K562 (cell line): ENCODE results near the gene TALDO1. TPM values are rescaled to one million over a fixed set of nuclear protein-coding genes. Genes with fewer than 3 reads are reported as not detected.

Experiments
- ATAC-seq: fragments of 200-7000 bp; cut with Tn5 transposase; 3 replicates; pipeline ENCODE4 v1.9.1; 2020; ENCODE audit warnings: moderate library complexity
- BruUV-seq: library from RNA; stranded (reverse); fragments of 400-500 nt; replicated peaks from 2 replicates; lab custom pipeline; 2021; lab: Mats Ljungman, UMichigan
- CTCF ChIA-PET: fragments of 300-600 bp; formaldehyde crosslinking; extraction: SDS; loops from one replicate; lab custom pipeline; 2021; ENCODE audit warnings: low intra/inter-chr PET ratio; lab: Yijun Ruan, JAX
- POLR2A ChIA-PET: fragments of 300-600, 350-650 bp; sonication (Branson Sonifier 250); formaldehyde crosslinking; extraction: SDS; loops from one replicate; lab custom pipeline; 2021; ENCODE audit warnings: antibody characterized with exemption, inconsistent platforms; lab: Yijun Ruan, JAX
- DNase-seq, 4 experiments: peaks; one replicate each; pipeline versions ENCODE4 v3.0.0 to v3.0.0-alpha.2; 2011 to 2018; ENCODE audit warnings: low spot score in 3 of 4, mixed read lengths in 3 of 4; ENCODE audit errors: extremely low read depth in 1 of 4
- FAIRE-seq: peaks from 2 replicates; lab custom pipeline; 2011; peaks lifted over from hg19 to GRCh38; lab: Jason Lieb, UNC
- H2AFZ ChIP-seq: 2 replicates; pipeline ENCODE4 v1.6.0; 2011; ENCODE audit warnings: low read depth, low read length, control low read depth, inconsistent platforms
- H3K27ac ChIP-seq: fragments of 200-600 bp; 3 replicates; pipeline ENCODE4 v1.8.0; 2011; ENCODE audit warnings: low read depth, mild to moderate bottlenecking, control low read depth, inconsistent platforms, low read length, moderate library complexity, mixed read lengths; ENCODE audit errors: extremely low read depth
- H3K27me3 ChIP-seq, 2 experiments: fragments of 300-600 bp in 1 of 2; 2 replicates in 1 of 2; 3 replicates in 1 of 2; pipeline versions ENCODE4 v1.6.0 to v1.8.0; 2011; ENCODE audit warnings: inconsistent platforms in 2 of 2, low read length in 2 of 2, mild to moderate bottlenecking in 1 of 2, mixed read lengths in 1 of 2, moderate library complexity in 1 of 2; ENCODE audit not compliant: control insufficient read depth in 2 of 2, insufficient read depth in 2 of 2
- H3K36me3 ChIP-seq: fragments of 300-600 bp; 3 replicates; pipeline ENCODE4 v1.8.0; 2011; ENCODE audit warnings: mild to moderate bottlenecking, low read length, inconsistent platforms; ENCODE audit not compliant: control insufficient read depth, insufficient read depth
- H3K4me1 ChIP-seq, 2 experiments: fragments of 200-600 bp in 1 of 2; replicated peaks in 1 of 2; 2 replicates in 1 of 2; 3 replicates in 1 of 2; pipeline versions ENCODE4 v1.5.1 to v1.8.0; 2011; ENCODE audit warnings: inconsistent platforms in 2 of 2, low read length in 2 of 2, mild to moderate bottlenecking in 1 of 2, mixed read lengths in 1 of 2, moderate library complexity in 1 of 2; ENCODE audit not compliant: control insufficient read depth in 2 of 2, insufficient read depth in 2 of 2
- H3K4me2 ChIP-seq: 2 replicates; pipeline ENCODE4 v1.6.1; 2011; ENCODE audit warnings: low read length, control low read depth, inconsistent platforms, mixed read lengths; ENCODE audit not compliant: insufficient read depth
- H3K4me3 ChIP-seq: fragments of 200-600 bp; sonication (generic), shearing (Covaris generic); 2 replicates; pipeline ENCODE4 v1.5.1; 2016; ENCODE audit warnings: control low read depth, inconsistent platforms
- H3K79me2 ChIP-seq: fragments of 200-600 bp; 3 replicates; pipeline ENCODE4 v1.8.0; 2011; ENCODE audit warnings: low read length, inconsistent platforms; ENCODE audit not compliant: control insufficient read depth, insufficient read depth
- H3K9ac ChIP-seq, 2 experiments: 2 replicates each; pipeline versions ENCODE4 v1.6.0 to v1.6.1; 2011; ENCODE audit warnings: low read depth in 2 of 2, low read length in 2 of 2, control low read depth in 1 of 2, inconsistent platforms in 1 of 2, mild to moderate bottlenecking in 1 of 2, mixed read lengths in 1 of 2; ENCODE audit not compliant: insufficient read depth in 1 of 2
- H3K9me1 ChIP-seq: one replicate; pipeline ENCODE4 v1.6.0; 2011; ENCODE audit warnings: inconsistent platforms, mild to moderate bottlenecking, low read length, moderate library complexity; ENCODE audit not compliant: control insufficient read depth, insufficient read depth
- H3K9me3 ChIP-seq: replicated peaks from 2 replicates; pipeline ENCODE4 v1.5.1; 2011; ENCODE audit warnings: low read depth, low read length, inconsistent platforms; ENCODE audit not compliant: control insufficient read depth, insufficient read depth
- H4K20me1 ChIP-seq: replicated peaks from 2 replicates; pipeline ENCODE4 v1.6.1; 2011; ENCODE audit warnings: low read length, inconsistent platforms, mixed read lengths; ENCODE audit not compliant: control insufficient read depth, insufficient read depth
- CXXC5 ChIP-seq: fragments of 250-450 bp; sonication (Bioruptor Pico); IDR thresholded peaks from 2 replicates; pipeline ENCODE4 v1.8.0; 2022; ENCODE audit warnings: inconsistent platforms, mild to moderate bottlenecking, moderate library complexity
- EGR1 ChIP-seq: fragments of 450-650 bp; conservative IDR thresholded peaks from 2 replicates; pipeline ENCODE4 v1.6.1; 2017; ENCODE audit warnings: mild to moderate bottlenecking
- ETV1 ChIP-seq: fragments of 450-650 bp; conservative IDR thresholded peaks from 2 replicates; pipeline ENCODE4 v1.6.1; 2016; ENCODE audit warnings: missing genetic modification characterization, control low read depth, low read depth, missing compliant biosample characterization
- HNRNPL ChIP-seq: fragments of 200-400 bp; formaldehyde crosslinking; IDR thresholded peaks from 2 replicates; pipeline ENCODE4 v1.6.1; 2017; ENCODE audit warnings: low read depth, mild to moderate bottlenecking, low read length
- MAZ ChIP-seq, 2 experiments: fragments of 450-650 bp in 1 of 2; sonication (generic) in 1 of 2; formaldehyde crosslinking; IDR thresholded peaks in 1 of 2; conservative IDR thresholded peaks in 1 of 2; 2 replicates each; pipeline versions ENCODE4 v1.4.0 to v1.5.0; 2020; ENCODE audit warnings: mild to moderate bottlenecking in 1 of 2, missing genetic modification reagents in 1 of 2
- RAD21 ChIP-seq, 2 experiments: fragments of 250-450 bp in 1 of 2; fragments of 450-650 bp in 1 of 2; sonication (Bioruptor Pico) in 1 of 2; formaldehyde crosslinking in 1 of 2; IDR thresholded peaks in 1 of 2; conservative IDR thresholded peaks in 1 of 2; 2 replicates each; pipeline versions ENCODE4 v1.4.0 to v1.8.0; 2020 to 2022; ENCODE audit warnings: mild to moderate bottlenecking in 2 of 2, moderate library complexity in 1 of 2
- whole genome bisulfite sequencing: fragments of 100-300 bp; shearing (Covaris generic); methylation state at CpG from one replicate; pipeline ENCODE4 v1.1.6; 2016; ENCODE audit warnings: low coverage, mixed read lengths; ENCODE audit not compliant: insufficient coverage; ENCODE audit errors: missing lambda C conversion rate; 5-methylcytosine and 5-hydroxymethylcytosine counted together
- in situ Hi-C: fragments of 300-500 bp; cut with MboI; formaldehyde crosslinking; loops from 4 replicates; pipeline ENCODE4 v1.15.0; 2018; ENCODE audit warnings: inconsistent platforms, mixed read lengths
- intact Hi-C: fragments of 100-400 bp; cut with micrococcal nuclease; formaldehyde crosslinking; loops from 2 replicates; pipeline ENCODE4 v1.14.2; 2022
- polyA plus RNA-seq, 8 experiments: library from polyadenylated mRNA; depleted of rRNA in 4 of 8; stranded (reverse) in 5 of 8; unstranded in 3 of 8; fragments of >200 nt; fragmentation: Nextera tagmentation in 2 of 8; fragmentation: Illumina TruSeq in 1 of 8; extraction: Ambion mirVana in 2 of 8; extraction: Trizol in 1 of 8; gene quantifications; 2 replicates each; pipeline versions ENCODE4 v1.2.1 to v1.2.3, GENCODE V29; 2011 to 2014; ENCODE audit warnings: inconsistent platforms in 1 of 8, missing spikeins in 1 of 8
- total RNA-seq, 7 experiments: library from RNA; depleted of rRNA in 6 of 7; stranded (reverse); fragments of >200 nt in 6 of 7; fragmentation: Illumina TruSeq in 2 of 7; extraction: Trizol in 2 of 7; gene quantifications; 2 replicates each; pipeline versions ENCODE4 v1.2.1 to v1.2.3, GENCODE V29; 2011 to 2021; ENCODE audit warnings: low replicate concordance in 1 of 7
- TF ChIP-seq, protein P1 (sequence below): fragments of 250-450 bp; sonication (Bioruptor Pico); IDR thresholded peaks from 2 replicates; pipeline ENCODE4 v1.4.0; 2020; ENCODE audit warnings: mild to moderate bottlenecking, moderate library complexity
- TF ChIP-seq, protein P2 (sequence below): fragments of 200-600 bp; sonication (generic); IDR thresholded peaks from one replicate; pipeline ENCODE4 v1.6.1; 2012; ENCODE audit warnings: mild to moderate bottlenecking, low read depth, low read length, inconsistent platforms

TALDO1 gene
- total and polyA plus RNA-seq, 9 of the 15 experiments (the other 6 are each of a cell fraction or from before 2014, with no cell fraction given) = 260 to 541 (median 441) TPM

DNA sequence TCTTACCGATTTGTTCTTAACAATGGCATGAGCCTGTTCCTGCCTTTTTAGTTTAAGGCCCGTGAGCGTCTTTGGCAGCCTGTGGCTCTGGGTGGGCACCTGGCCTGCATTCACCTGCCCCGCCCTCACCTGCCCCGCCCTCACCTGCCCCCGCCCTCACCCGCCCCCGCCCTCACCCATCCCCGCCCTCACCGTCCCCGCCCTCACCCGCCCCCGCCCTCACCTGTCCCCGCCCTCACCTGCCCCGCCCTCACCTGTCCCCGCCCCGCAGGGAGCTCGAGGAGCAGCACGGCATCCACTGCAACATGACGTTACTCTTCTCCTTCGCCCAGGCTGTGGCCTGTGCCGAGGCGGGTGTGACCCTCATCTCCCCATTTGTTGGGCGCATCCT is 15.8 kb downstream of the TALDO1 start:
- Histone ChIP-seq H3K9ac (no peak overlapping the region), H3K27ac (0 out of 3 replicates have a peak overlapping the region, but pooled peaks have one; percentile 40), H3K4me2 (no peak overlapping the region), H3K4me1 (peaks cover 8 to 35% of the 10 kb centered on the region in 2 experiments; a peak in 4 of 5 replicates), H3K9me3 (no peaks in the 10 kb centered on the region), H3K36me3 (peaks cover 94% of the 10 kb centered on the region), H3K9me1 (peaks cover 6% of the 10 kb centered on the region), H3K79me2 (peaks cover 3% of the 10 kb centered on the region; the same call in 1 of the 3 replicates), H3K27me3 (no peaks in the 10 kb centered on the region), H4K20me1 (peaks cover 36% of the 10 kb centered on the region), H3K4me3 (no peak overlapping the region), H2AFZ (no peak overlapping the region)
- FAIRE-seq = no peak
- peak; percentile 54 to 73 (median 68) for DNase-seq
- ChIA-PET POLR2A (interaction anchor here (0.7 to 10.4 kb wide), 12 partner anchors 8 to 214 kb away, joined by 3 to 88 read pairs (median 4); partner anchors contain the start of genes DEAF1, TALDO1 and TMEM80), CTCF (no interaction called here)
- in situ Hi-C loops = no loop called here
- ATAC-seq = peak; percentile 28
- no TSS peak for BruUV-seq
- intact Hi-C loops = no loop called here
- 67% methylated on average over 7 of the region's 24 CpGs for WGBS
- TF ChIP-seq, protein P1, sequence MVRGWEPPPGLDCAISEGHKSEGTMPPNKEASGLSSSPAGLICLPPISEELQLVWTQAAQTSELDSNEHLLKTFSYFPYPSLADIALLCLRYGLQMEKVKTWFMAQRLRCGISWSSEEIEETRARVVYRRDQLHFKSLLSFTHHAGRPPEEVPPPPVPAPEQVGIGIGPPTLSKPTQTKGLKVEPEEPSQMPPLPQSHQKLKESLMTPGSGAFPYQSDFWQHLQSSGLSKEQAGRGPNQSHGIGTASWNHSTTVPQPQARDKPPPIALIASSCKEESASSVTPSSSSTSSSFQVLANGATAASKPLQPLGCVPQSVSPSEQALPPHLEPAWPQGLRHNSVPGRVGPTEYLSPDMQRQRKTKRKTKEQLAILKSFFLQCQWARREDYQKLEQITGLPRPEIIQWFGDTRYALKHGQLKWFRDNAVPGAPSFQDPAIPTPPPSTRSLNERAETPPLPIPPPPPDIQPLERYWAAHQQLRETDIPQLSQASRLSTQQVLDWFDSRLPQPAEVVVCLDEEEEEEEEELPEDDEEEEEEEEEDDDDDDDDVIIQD = no peak
- 0 out of 2 replicates have a peak, but pooled peaks have one; percentile 15 for TF ChIP-seq EGR1
- TF ChIP-seq MAZ (CRISPR knock-in tag; conservative IDR thresholded peaks at IDR 0.05 in 1 of 2, IDR thresholded peaks at IDR 0.05 in 1 of 2) = peak in 1 of 2 experiments; percentile 58; a peak in 1 of 4 replicates
- TF ChIP-seq ETV1 (tag) = no peak
- 0 out of 2 replicates have a peak, but pooled peaks have one; percentile 16 for TF ChIP-seq HNRNPL
- no peak for TF ChIP-seq CXXC5 (CRISPR knock-in tag)
- TF ChIP-seq RAD21 (CRISPR knock-in tag; conservative IDR thresholded peaks at IDR 0.05 in 1 of 2, IDR thresholded peaks at IDR 0.05 in 1 of 2) = no peak
- TF ChIP-seq, protein P2, sequence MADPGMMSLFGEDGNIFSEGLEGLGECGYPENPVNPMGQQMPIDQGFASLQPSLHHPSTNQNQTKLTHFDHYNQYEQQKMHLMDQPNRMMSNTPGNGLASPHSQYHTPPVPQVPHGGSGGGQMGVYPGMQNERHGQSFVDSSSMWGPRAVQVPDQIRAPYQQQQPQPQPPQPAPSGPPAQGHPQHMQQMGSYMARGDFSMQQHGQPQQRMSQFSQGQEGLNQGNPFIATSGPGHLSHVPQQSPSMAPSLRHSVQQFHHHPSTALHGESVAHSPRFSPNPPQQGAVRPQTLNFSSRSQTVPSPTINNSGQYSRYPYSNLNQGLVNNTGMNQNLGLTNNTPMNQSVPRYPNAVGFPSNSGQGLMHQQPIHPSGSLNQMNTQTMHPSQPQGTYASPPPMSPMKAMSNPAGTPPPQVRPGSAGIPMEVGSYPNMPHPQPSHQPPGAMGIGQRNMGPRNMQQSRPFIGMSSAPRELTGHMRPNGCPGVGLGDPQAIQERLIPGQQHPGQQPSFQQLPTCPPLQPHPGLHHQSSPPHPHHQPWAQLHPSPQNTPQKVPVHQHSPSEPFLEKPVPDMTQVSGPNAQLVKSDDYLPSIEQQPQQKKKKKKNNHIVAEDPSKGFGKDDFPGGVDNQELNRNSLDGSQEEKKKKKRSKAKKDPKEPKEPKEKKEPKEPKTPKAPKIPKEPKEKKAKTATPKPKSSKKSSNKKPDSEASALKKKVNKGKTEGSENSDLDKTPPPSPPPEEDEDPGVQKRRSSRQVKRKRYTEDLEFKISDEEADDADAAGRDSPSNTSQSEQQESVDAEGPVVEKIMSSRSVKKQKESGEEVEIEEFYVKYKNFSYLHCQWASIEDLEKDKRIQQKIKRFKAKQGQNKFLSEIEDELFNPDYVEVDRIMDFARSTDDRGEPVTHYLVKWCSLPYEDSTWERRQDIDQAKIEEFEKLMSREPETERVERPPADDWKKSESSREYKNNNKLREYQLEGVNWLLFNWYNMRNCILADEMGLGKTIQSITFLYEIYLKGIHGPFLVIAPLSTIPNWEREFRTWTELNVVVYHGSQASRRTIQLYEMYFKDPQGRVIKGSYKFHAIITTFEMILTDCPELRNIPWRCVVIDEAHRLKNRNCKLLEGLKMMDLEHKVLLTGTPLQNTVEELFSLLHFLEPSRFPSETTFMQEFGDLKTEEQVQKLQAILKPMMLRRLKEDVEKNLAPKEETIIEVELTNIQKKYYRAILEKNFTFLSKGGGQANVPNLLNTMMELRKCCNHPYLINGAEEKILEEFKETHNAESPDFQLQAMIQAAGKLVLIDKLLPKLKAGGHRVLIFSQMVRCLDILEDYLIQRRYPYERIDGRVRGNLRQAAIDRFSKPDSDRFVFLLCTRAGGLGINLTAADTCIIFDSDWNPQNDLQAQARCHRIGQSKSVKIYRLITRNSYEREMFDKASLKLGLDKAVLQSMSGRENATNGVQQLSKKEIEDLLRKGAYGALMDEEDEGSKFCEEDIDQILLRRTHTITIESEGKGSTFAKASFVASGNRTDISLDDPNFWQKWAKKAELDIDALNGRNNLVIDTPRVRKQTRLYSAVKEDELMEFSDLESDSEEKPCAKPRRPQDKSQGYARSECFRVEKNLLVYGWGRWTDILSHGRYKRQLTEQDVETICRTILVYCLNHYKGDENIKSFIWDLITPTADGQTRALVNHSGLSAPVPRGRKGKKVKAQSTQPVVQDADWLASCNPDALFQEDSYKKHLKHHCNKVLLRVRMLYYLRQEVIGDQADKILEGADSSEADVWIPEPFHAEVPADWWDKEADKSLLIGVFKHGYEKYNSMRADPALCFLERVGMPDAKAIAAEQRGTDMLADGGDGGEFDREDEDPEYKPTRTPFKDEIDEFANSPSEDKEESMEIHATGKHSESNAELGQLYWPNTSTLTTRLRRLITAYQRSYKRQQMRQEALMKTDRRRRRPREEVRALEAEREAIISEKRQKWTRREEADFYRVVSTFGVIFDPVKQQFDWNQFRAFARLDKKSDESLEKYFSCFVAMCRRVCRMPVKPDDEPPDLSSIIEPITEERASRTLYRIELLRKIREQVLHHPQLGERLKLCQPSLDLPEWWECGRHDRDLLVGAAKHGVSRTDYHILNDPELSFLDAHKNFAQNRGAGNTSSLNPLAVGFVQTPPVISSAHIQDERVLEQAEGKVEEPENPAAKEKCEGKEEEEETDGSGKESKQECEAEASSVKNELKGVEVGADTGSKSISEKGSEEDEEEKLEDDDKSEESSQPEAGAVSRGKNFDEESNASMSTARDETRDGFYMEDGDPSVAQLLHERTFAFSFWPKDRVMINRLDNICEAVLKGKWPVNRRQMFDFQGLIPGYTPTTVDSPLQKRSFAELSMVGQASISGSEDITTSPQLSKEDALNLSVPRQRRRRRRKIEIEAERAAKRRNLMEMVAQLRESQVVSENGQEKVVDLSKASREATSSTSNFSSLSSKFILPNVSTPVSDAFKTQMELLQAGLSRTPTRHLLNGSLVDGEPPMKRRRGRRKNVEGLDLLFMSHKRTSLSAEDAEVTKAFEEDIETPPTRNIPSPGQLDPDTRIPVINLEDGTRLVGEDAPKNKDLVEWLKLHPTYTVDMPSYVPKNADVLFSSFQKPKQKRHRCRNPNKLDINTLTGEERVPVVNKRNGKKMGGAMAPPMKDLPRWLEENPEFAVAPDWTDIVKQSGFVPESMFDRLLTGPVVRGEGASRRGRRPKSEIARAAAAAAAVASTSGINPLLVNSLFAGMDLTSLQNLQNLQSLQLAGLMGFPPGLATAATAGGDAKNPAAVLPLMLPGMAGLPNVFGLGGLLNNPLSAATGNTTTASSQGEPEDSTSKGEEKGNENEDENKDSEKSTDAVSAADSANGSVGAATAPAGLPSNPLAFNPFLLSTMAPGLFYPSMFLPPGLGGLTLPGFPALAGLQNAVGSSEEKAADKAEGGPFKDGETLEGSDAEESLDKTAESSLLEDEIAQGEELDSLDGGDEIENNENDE = peak; percentile 45
